IPS-18c (cell line): ENCODE measurements around the gene TSC22D2.

Experiments
- H3K4me3 ChIP-seq: 2 replicates; pipeline ENCODE4 v1.7.0; 2013; ENCODE audit warnings: low read depth, mild to moderate bottlenecking, low read length, moderate library complexity; ENCODE audit not compliant: insufficient read depth
- H3K9me3 ChIP-seq: one replicate; pipeline ENCODE4 v1.6.1; 2013; ENCODE audit warnings: mild to moderate bottlenecking, low read length, moderate library complexity; ENCODE audit not compliant: control insufficient read depth, insufficient read depth

The TSC22D2 gene

GRCh38 chr3:150408221-150409124 is at the start of gene TSC22D2:
Gene TSC22D2, plus strand, starts transcription at chr3:150408298. Its CDS starts 1,053 bp downstream, at chr3:150409351.
- H3K9me3 ChIP-seq = peaks cover 3% of the 10 kb centered on the region
- H3K4me3 ChIP-seq = peak within 1 kb of the TSS; percentile 90

GRCh38 chr3:150359381-150359780 is 48.7 kb upstream of the TSC22D2 start:
- no peak overlapping the region for H3K4me3 ChIP-seq
- no peaks in the 10 kb centered on the region for H3K9me3 ChIP-seq

- H3K9me3 ChIP-seq = no peaks in the 10 kb centered on the region
- H3K4me3 ChIP-seq = no peak overlapping the region
Measured at GRCh38 chr3:150360966-150361365, 47.1 kb upstream of the TSC22D2 start.

- no peak overlapping the region for H3K4me3 ChIP-seq
Measured at GRCh38 chr3:150362515-150363302, 45.4 kb upstream of the TSC22D2 start.

GRCh38 chr3:150363420-150363819 is 44.7 kb upstream of the TSC22D2 start:
- H3K9me3 ChIP-seq = no peaks in the 10 kb centered on the region

More at GRCh38 chr3:150362515-150363302, 45.4 kb upstream of the TSC22D2 start:
- H3K9me3 ChIP-seq = no peaks in the 10 kb centered on the region

GRCh38 chr3:150365132-150365604 is 42.9 kb upstream of the TSC22D2 start:
- no peak overlapping the region for H3K4me3 ChIP-seq
- no peaks in the 10 kb centered on the region for H3K9me3 ChIP-seq

More at GRCh38 chr3:150363420-150363819, 44.7 kb upstream of the TSC22D2 start:
- no peak overlapping the region for H3K4me3 ChIP-seq

- H3K9me3 ChIP-seq = no peaks in the 10 kb centered on the region
Measured at GRCh38 chr3:150367757-150368156, 40.3 kb upstream of the TSC22D2 start.

GRCh38 chr3:150370122-150370602 is 37.9 kb upstream of the TSC22D2 start:
- no peak overlapping the region for H3K4me3 ChIP-seq

More at GRCh38 chr3:150367757-150368156, 40.3 kb upstream of the TSC22D2 start:
- H3K4me3 ChIP-seq = no peak overlapping the region

GRCh38 chr3:150370999-150371398 is 37.1 kb upstream of the TSC22D2 start:
- Histone ChIP-seq H3K9me3 (no peaks in the 10 kb centered on the region), H3K4me3 (no peak overlapping the region)

More at GRCh38 chr3:150370122-150370602, 37.9 kb upstream of the TSC22D2 start:
- no peaks in the 10 kb centered on the region for H3K9me3 ChIP-seq

GRCh38 chr3:150371741-150372254 is 36.3 kb upstream of the TSC22D2 start:
- Histone ChIP-seq H3K9me3 (no peaks in the 10 kb centered on the region), H3K4me3 (no peak overlapping the region)

- no peak overlapping the region for H3K4me3 ChIP-seq
- no peaks in the 10 kb centered on the region for H3K9me3 ChIP-seq
Measured at GRCh38 chr3:150372320-150372719, 35.8 kb upstream of the TSC22D2 start.

GRCh38 chr3:150372722-150373121 is 35.4 kb upstream of the TSC22D2 start:
- Histone ChIP-seq H3K9me3 (no peaks in the 10 kb centered on the region), H3K4me3 (no peak overlapping the region)

- Histone ChIP-seq H3K9me3 (no peaks in the 10 kb centered on the region), H3K4me3 (no peak overlapping the region)
Measured at GRCh38 chr3:150373234-150373875, 34.7 kb upstream of the TSC22D2 start.

GRCh38 chr3:150374975-150375374 is 33.1 kb upstream of the TSC22D2 start:
- H3K9me3 ChIP-seq = no peaks in the 10 kb centered on the region
- no peak overlapping the region for H3K4me3 ChIP-seq

GRCh38 chr3:150376001-150376848 is 31.9 kb upstream of the TSC22D2 start:
- no peaks in the 10 kb centered on the region for H3K9me3 ChIP-seq
- H3K4me3 ChIP-seq = no peak overlapping the region
